OCI-LY1 (cell line): ENCODE measurements around the gene SORD.
"Not testable (repeated sequence)": the region's sequence is repeated elsewhere in the genome, so short reads cannot be mapped to it uniquely, and the experiment has no call there.

Experiments
- CTCF ChIP-seq: fragments of 200-600 bp; sonication (generic), shearing (Covaris generic); IDR thresholded peaks from 2 replicates; pipeline ENCODE4 v1.5.1; 2017; ENCODE audit warnings: mild to moderate bottlenecking, antibody characterized with exemption, low read length, moderate library complexity, mixed read lengths
- EZH2 ChIP-seq: fragments of 200-600 bp; sonication (generic), shearing (Covaris generic); IDR thresholded peaks from 2 replicates; pipeline ENCODE4 v1.8.0; 2017; ENCODE audit warnings: borderline replicate concordance, mixed run types, mild to moderate bottlenecking, antibody characterized with exemption, low read length, moderate library complexity, mixed read lengths

DNA sequence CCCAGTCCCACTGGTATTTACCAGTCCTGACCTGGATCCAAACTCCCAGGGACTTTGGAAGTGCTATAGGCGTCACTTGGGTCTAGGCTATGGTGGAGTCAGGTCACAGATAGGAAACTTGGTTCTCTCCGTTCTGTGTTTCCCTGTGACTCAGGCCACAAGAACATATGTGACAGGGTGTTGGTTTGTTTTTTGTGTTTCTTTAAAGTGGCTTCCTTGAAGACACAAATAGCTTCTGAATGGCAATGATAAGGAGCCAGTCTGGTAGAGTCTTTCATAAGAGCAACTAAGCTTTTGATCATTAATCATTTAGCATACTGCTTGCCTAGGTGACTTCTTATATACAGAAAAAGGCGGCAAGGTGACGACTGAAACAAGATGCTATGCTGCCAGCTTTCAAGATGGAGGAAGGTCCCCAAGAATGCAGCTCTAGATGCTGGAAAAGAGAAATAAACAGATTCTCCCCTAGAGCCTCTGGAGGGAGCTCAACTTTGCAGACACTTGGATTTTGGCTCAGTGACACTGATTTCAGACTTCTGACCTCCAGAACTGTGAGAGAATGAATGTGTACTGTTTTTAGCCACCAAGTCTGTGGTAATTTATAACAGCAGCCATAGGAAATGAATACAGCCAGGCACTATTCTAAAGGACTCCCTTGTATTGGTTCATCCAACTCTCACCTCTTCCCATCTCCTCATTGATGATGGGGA is 36.5 kb upstream of the SORD start:
- not testable (repeated sequence) for TF ChIP-seq CTCF, EZH2
